HEK293 (cell line): ENCODE measurements around the gene TDP2.
"Not testable (repeated sequence)": the region's sequence is repeated elsewhere in the genome, so short reads cannot be mapped to it uniquely, and the experiment has no call there.

Experiments used
- CTCF ChIA-PET: fragments of 350-600 bp; formaldehyde crosslinking; extraction: SDS; loops from one replicate; lab custom pipeline; 2021; ENCODE audit warnings: antibody characterized with exemption; lab: Yijun Ruan, JAX
- POLR2A ChIA-PET: fragments of 300-600 bp; formaldehyde crosslinking; extraction: SDS; loops from one replicate; lab custom pipeline; 2020; ENCODE audit warnings: antibody characterized with exemption, inconsistent platforms; lab: Yijun Ruan, JAX
- H3K27ac ChIP-seq: fragments of 200-500 bp; sonication (Bioruptor generic); 2 replicates; pipeline ENCODE4 v1.5.1; 2014; ENCODE audit warnings: low read depth, low read length, control low read depth, inconsistent platforms; ENCODE audit errors: extremely low read depth
- H3K36me3 ChIP-seq, 2 experiments: fragments of 200-500 bp in 1 of 2; sonication (Bioruptor generic) in 1 of 2; 1 replicate in 1 of 2; 2 replicates in 1 of 2; pipeline ENCODE4 v1.5.1; 2014 to 2017; ENCODE audit warnings: inconsistent platforms in 2 of 2, low read length in 2 of 2; ENCODE audit not compliant: control insufficient read depth in 2 of 2, insufficient read depth in 1 of 2
- H3K4me1 ChIP-seq: fragments of 200-500 bp; sonication (Bioruptor generic); 2 replicates; pipeline ENCODE4 v1.5.1; 2014; ENCODE audit warnings: mild to moderate bottlenecking, low read length, inconsistent platforms; ENCODE audit not compliant: control insufficient read depth, insufficient read depth
- H3K4me3 ChIP-seq: 2 replicates; pipeline ENCODE4 v1.5.1; 2011; ENCODE audit warnings: low read depth, mild to moderate bottlenecking, control low read depth, low read length, moderate library complexity
- H3K9me3 ChIP-seq: fragments of 200-500 bp; sonication (Bioruptor generic); 2 replicates; pipeline ENCODE4 v1.5.1; 2014; ENCODE audit warnings: low read depth, low read length, inconsistent platforms; ENCODE audit not compliant: control insufficient read depth, insufficient read depth
- HOXC10 ChIP-seq: sonication (generic); formaldehyde crosslinking; IDR thresholded peaks from 2 replicates; pipeline ENCODE4 v1.8.1; 2023; ENCODE audit warnings: mild to moderate bottlenecking, missing genetic modification reagents
- KLF7 ChIP-seq: fragments of 450-650 bp; formaldehyde crosslinking; IDR thresholded peaks from 2 replicates; pipeline ENCODE4 v1.5.1; 2016; ENCODE audit warnings: missing biosample characterization, missing genetic modification characterization, borderline replicate concordance
- SCRT2 ChIP-seq: fragments of 450-650 bp; formaldehyde crosslinking; IDR thresholded peaks from 2 replicates; pipeline ENCODE4 v1.5.1; 2016; ENCODE audit warnings: missing biosample characterization, missing genetic modification characterization
- YY1 ChIP-seq: fragments of 450-650 bp; formaldehyde crosslinking; IDR thresholded peaks from 2 replicates; pipeline ENCODE4 v1.5.1; 2018; ENCODE audit warnings: missing biosample characterization, missing genetic modification characterization
- ZBTB1 ChIP-seq: fragments of 450-650 bp; formaldehyde crosslinking; IDR thresholded peaks from 2 replicates; pipeline ENCODE4 v1.5.1; 2016; ENCODE audit warnings: missing biosample characterization, missing genetic modification characterization
- ZBTB48 ChIP-seq: fragments of 450-650 bp; formaldehyde crosslinking; IDR thresholded peaks from 2 replicates; pipeline ENCODE4 v1.5.1; 2016; ENCODE audit warnings: missing biosample characterization, missing genetic modification characterization
- ZBTB7A ChIP-seq: fragments of 450-650 bp; formaldehyde crosslinking; IDR thresholded peaks from 2 replicates; pipeline ENCODE4 v1.5.1; 2016; ENCODE audit warnings: low read depth, missing biosample characterization, missing genetic modification characterization
- ZBTB8A ChIP-seq: fragments of 450-650 bp; formaldehyde crosslinking; IDR thresholded peaks from 2 replicates; pipeline ENCODE4 v1.5.1; 2016; ENCODE audit warnings: missing biosample characterization, missing genetic modification characterization
- ZEB2 ChIP-seq: fragments of 450-650 bp; formaldehyde crosslinking; IDR thresholded peaks from 2 replicates; pipeline ENCODE4 v1.5.1; 2016; ENCODE audit warnings: missing biosample characterization, missing genetic modification characterization
- ZNF146 ChIP-seq: fragments of 450-650 bp; formaldehyde crosslinking; IDR thresholded peaks from 2 replicates; pipeline ENCODE4 v1.5.1; 2016; ENCODE audit warnings: missing biosample characterization, missing genetic modification characterization
- ZNF23 ChIP-seq: fragments of 450-650 bp; formaldehyde crosslinking; IDR thresholded peaks from 2 replicates; pipeline ENCODE4 v1.5.1; 2016; ENCODE audit warnings: missing biosample characterization, missing genetic modification characterization, borderline replicate concordance
- ZNF324 ChIP-seq: fragments of 450-650 bp; formaldehyde crosslinking; IDR thresholded peaks from 2 replicates; pipeline ENCODE4 v1.5.1; 2016; ENCODE audit warnings: missing biosample characterization, missing genetic modification characterization
- ZNF335 ChIP-seq: fragments of 450-650 bp; formaldehyde crosslinking; conservative IDR thresholded peaks from 2 replicates; pipeline ENCODE4 v1.5.1; 2016; ENCODE audit warnings: missing biosample characterization, missing genetic modification characterization
- ZNF350 ChIP-seq: fragments of 450-650 bp; formaldehyde crosslinking; IDR thresholded peaks from 2 replicates; pipeline ENCODE4 v1.5.0; 2017; ENCODE audit warnings: missing biosample characterization, mild to moderate bottlenecking, missing genetic modification characterization
- ZNF37A ChIP-seq: fragments of 450-650 bp; IDR thresholded peaks from 2 replicates; pipeline ENCODE4 v1.5.1; 2018; ENCODE audit warnings: missing biosample characterization, missing genetic modification characterization
- ZNF544 ChIP-seq: fragments of 450-650 bp; formaldehyde crosslinking; IDR thresholded peaks from 2 replicates; pipeline ENCODE4 v1.5.0; 2017; ENCODE audit warnings: missing biosample characterization, missing genetic modification characterization
- ZNF558 ChIP-seq: fragments of 450-650 bp; formaldehyde crosslinking; IDR thresholded peaks from 2 replicates; pipeline ENCODE4 v1.5.1; 2016; ENCODE audit warnings: missing biosample characterization, missing genetic modification characterization
- ZNF560 ChIP-seq: fragments of 450-650 bp; formaldehyde crosslinking; IDR thresholded peaks from 2 replicates; pipeline ENCODE4 v1.5.1; 2017; ENCODE audit warnings: missing biosample characterization, missing genetic modification characterization, borderline replicate concordance
- ZNF621 ChIP-seq: fragments of 450-650 bp; formaldehyde crosslinking; IDR thresholded peaks from 2 replicates; pipeline ENCODE4 v1.5.1; 2017; ENCODE audit warnings: missing biosample characterization, missing genetic modification characterization
- ZNF639 ChIP-seq: fragments of 450-650 bp; formaldehyde crosslinking; IDR thresholded peaks from 2 replicates; pipeline ENCODE4 v1.5.1; 2016; ENCODE audit warnings: missing biosample characterization, missing genetic modification characterization
- ZNF776 ChIP-seq: fragments of 450-650 bp; formaldehyde crosslinking; IDR thresholded peaks from 2 replicates; pipeline ENCODE4 v1.5.0; 2017; ENCODE audit warnings: missing biosample characterization, missing genetic modification characterization, borderline replicate concordance
- ZNF777 ChIP-seq: fragments of 450-650 bp; formaldehyde crosslinking; IDR thresholded peaks from 2 replicates; pipeline ENCODE4 v1.5.1; 2017; ENCODE audit warnings: missing biosample characterization, missing genetic modification characterization, borderline replicate concordance

Gene TDP2

GRCh38 chr6:24668997-24669361 is 2.3 kb upstream of the TDP2 start:
- CTCF ChIA-PET, result interaction anchor here (0.6 to 2.4 kb wide), 3 partner anchors 86 to 239 kb away, joined by 3 to 11 read pairs (median 4); no protein-coding TSS in a partner anchor
- Histone ChIP-seq H3K36me3 (peaks cover 0 to 12% of the 10 kb centered on the region in 2 experiments; a peak in 2 of 3 replicates), H3K4me3 (no peak overlapping the region), H3K4me1 (no peaks in the 10 kb centered on the region; the same call in 1 of the 2 replicates), H3K27ac (no peak overlapping the region), H3K9me3 (no peaks in the 10 kb centered on the region)
- POLR2A ChIA-PET, result no interaction called here
- TF ChIP-seq ZBTB7A (tag by site-specific recombination) (no peak), ZNF350 (tag by site-specific recombination) (no peak), KLF7 (tag by site-specific recombination) (no peak), ZNF146 (tag by site-specific recombination) (no peak), ZNF777 (no peak), ZNF544 (tag by site-specific recombination) (no peak), HOXC10 (CRISPR knock-in tag) (no peak), ZNF776 (tag by site-specific recombination) (no peak), ZNF560 (tag by site-specific recombination) (no peak), ZNF324 (no peak), ZNF639 (tag by site-specific recombination) (no peak)

GRCh38 chr6:24668066-24668996 is 1.6 kb upstream of the TDP2 start:
- H3K36me3 ChIP-seq, result peaks cover 4 to 18% of the 10 kb centered on the region in 2 experiments; a peak in 2 of 3 replicates
- CTCF ChIA-PET, result interaction anchor here (0.6 to 2.4 kb wide), 2 partner anchors 85 to 238 kb away, joined by 3 to 11 read pairs; no protein-coding TSS in a partner anchor
- H3K27ac ChIP-seq, H3K4me1 ChIP-seq, H3K4me3 ChIP-seq, POLR2A ChIA-PET, H3K9me3 ChIP-seq: not testable (repeated sequence)

GRCh38 chr6:24667378-24667803 is 692 bp upstream of the TDP2 start:
- peak overlapping the region; percentile 93 for H3K4me3 ChIP-seq
- ChIA-PET CTCF (interaction anchor here (0.6 to 2.9 kb wide), 11 partner anchors 17 to 237 kb away, joined by 3 to 31 read pairs (median 5); no protein-coding TSS in a partner anchor), POLR2A (interaction anchor here (0.6 to 2.6 kb wide), 8 partner anchors 16 to 172 kb away, joined by 3 to 28 read pairs (median 6); partner anchors contain the start of genes ALDH5A1, GMNN and KIAA0319)
- H3K27ac ChIP-seq, result peak overlapping the region; percentile 64
- no peak for TF ChIP-seq ZEB2
- TF ChIP-seq ZNF37A (tag by site-specific recombination), result no peak
- TF ChIP-seq ZNF23 (tag by site-specific recombination), result no peak
- TF ChIP-seq ZNF558 (tag by site-specific recombination), result 0 out of 2 replicates have a peak, but pooled peaks have one; percentile 20
- no peak for TF ChIP-seq ZNF621 (tag by site-specific recombination)
- TF ChIP-seq ZBTB48 (tag by site-specific recombination), result no peak
- TF ChIP-seq SCRT2, result no peak
- no peak for TF ChIP-seq ZBTB1 (tag by site-specific recombination)
- no peak for TF ChIP-seq ZNF350 (tag by site-specific recombination)
- no peak for TF ChIP-seq YY1 (tag by site-specific recombination)
- TF ChIP-seq ZNF335 (tag by site-specific recombination), result peak; percentile 15; the same call in 1 of the 2 replicates
- no peak for TF ChIP-seq ZBTB8A (tag by site-specific recombination)
- H3K9me3 ChIP-seq, result no peaks in the 10 kb centered on the region
- H3K4me1 ChIP-seq, result no peaks in the 10 kb centered on the region; the same call in 1 of the 2 replicates
- H3K36me3 ChIP-seq, result peaks cover 9 to 27% of the 10 kb centered on the region in 2 experiments; a peak in 2 of 3 replicates
